Measurements from ENCODE around the gene CD59.

The CD59 gene

DNA sequence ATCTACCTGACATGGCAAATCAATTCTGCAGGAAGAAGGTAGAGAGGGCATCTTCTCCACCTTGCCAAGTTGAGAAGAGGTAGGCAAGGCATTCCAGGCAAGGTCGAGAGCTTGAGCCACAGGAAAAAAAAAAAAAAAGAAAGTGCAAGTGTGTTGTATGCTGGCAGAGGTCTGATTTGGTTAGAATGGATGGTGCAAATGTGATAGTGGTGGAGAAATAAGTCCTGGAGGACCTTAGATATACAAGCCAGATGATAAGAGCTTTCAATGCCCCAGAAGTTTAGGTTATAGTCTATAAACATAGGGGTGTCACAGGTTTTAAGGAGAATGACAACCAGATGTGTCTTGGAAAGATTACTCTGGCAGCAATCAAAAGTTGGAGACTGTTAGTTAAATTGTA is 36.6 kb upstream of the CD59 start:
- H3K27ac ChIP-seq (ENCODE audit: low read depth, low read length), result no peak overlapping the region
- H3K36me3 ChIP-seq (ENCODE audit: insufficient read depth, low read length), result peaks cover 15% of the 10 kb centered on the region
- H3K27me3 ChIP-seq (ENCODE audit: control insufficient read depth in 1 of 2, insufficient read depth in 2 of 2, low read length in 2 of 2), result no peaks in the 10 kb centered on the region
- H3K9me3 ChIP-seq (ENCODE audit: low read length), result no peaks in the 10 kb centered on the region
- H3K9ac ChIP-seq (ENCODE audit: low read length), result no peak overlapping the region
- H3K4me3 ChIP-seq (ENCODE audit: low read depth in 1 of 2, low read length in 2 of 2), result no peak overlapping the region
- peaks cover 37% of the 10 kb centered on the region for H3K4me1 ChIP-seq (ENCODE audit: insufficient read depth, low read length)

DNA sequence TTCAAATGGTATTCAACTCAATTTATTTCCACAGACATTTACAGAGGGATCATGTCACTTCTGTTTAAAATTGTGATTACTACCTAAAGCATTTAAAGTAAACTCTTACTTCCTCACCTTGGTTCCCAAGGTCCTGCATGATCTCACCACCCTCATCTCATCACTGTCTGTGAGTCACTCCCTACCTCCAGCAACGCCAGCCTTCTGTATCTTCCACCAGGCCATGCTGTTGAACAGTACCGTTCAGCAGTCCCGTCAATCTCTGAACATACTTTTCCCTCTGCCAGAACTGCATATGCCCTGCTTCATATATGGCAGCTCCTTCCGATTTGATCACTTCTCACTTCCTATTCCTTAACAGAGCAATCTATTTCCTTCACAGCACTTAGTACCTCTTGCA is 36.1 kb upstream of the CD59 start:
- Histone ChIP-seq H3K27me3 (ENCODE audit: control insufficient read depth in 1 of 2, insufficient read depth in 2 of 2, low read length in 2 of 2) (no peaks in the 10 kb centered on the region), H3K4me3 (ENCODE audit: low read depth in 1 of 2, low read length in 2 of 2) (no peak overlapping the region), H3K9ac (ENCODE audit: low read length) (no peak overlapping the region), H3K4me1 (ENCODE audit: insufficient read depth, low read length) (peaks cover 37% of the 10 kb centered on the region), H3K27ac (ENCODE audit: low read depth, low read length) (no peak overlapping the region), H3K9me3 (ENCODE audit: low read length) (no peaks in the 10 kb centered on the region), H3K36me3 (ENCODE audit: insufficient read depth, low read length) (peaks cover 19% of the 10 kb centered on the region)

DNA sequence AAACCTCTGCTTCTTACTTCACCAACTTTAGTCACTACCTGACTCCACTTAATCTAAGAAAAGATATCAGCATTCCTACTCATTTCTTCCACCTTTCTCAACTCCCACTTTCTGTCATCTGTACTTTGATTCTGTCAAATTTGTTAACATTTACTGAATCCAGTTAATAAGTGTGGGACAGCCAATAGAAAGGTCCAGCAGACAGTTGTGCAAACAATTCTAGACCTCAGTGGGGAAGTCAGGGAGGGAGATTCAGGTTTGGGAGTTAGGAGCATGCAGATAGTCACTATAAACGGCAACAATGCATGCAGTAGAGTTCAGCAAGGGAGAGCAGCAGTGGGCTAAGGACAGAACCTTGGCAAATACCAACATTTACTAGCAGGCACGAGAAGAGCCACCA is 34.0 kb upstream of the CD59 start:
- H3K36me3 ChIP-seq (ENCODE audit: insufficient read depth, low read length), result peaks cover 19% of the 10 kb centered on the region
- peaks cover 29% of the 10 kb centered on the region for H3K4me1 ChIP-seq (ENCODE audit: insufficient read depth, low read length)
- no peak overlapping the region for H3K4me3 ChIP-seq (ENCODE audit: low read depth in 1 of 2, low read length in 2 of 2)
- H3K27ac ChIP-seq (ENCODE audit: low read depth, low read length), result no peak overlapping the region
- H3K9ac ChIP-seq (ENCODE audit: low read length), result no peak overlapping the region
- no peaks in the 10 kb centered on the region for H3K27me3 ChIP-seq (ENCODE audit: control insufficient read depth in 1 of 2, insufficient read depth in 2 of 2, low read length in 2 of 2)
- H3K9me3 ChIP-seq (ENCODE audit: low read length), result no peaks in the 10 kb centered on the region

- Histone ChIP-seq H3K27me3 (ENCODE audit: control insufficient read depth in 1 of 2, insufficient read depth in 2 of 2, low read length in 2 of 2) (no peaks in the 10 kb centered on the region), H3K9ac (ENCODE audit: low read length) (no peak overlapping the region), H3K36me3 (ENCODE audit: insufficient read depth, low read length) (peaks cover 24% of the 10 kb centered on the region), H3K27ac (ENCODE audit: low read depth, low read length) (no peak overlapping the region), H3K4me3 (ENCODE audit: low read depth in 1 of 2, low read length in 2 of 2) (no peak overlapping the region), H3K9me3 (ENCODE audit: low read length) (no peaks in the 10 kb centered on the region), H3K4me1 (ENCODE audit: insufficient read depth, low read length) (peaks cover 24% of the 10 kb centered on the region)
These were observed 33.3 kb upstream of the CD59 start for GRCh38 chr11:33769542-33769941.

DNA sequence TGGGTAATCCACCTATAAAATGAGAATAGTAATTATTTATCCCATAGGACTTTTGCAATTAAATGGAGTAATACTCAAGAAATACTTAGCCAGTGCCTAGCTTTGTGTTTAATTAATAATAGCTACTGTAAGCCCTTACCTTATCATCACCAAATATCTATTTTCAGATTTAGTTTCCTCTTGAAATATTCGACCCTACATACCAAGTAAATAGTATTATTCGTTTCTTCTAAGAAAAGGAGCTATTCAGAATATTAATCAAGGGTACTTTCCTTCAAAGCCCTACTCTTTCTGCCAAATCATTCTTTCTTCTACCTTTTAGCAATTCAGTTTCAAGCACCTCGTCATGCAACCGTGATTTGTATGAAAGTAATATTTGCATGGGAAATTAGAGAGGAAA is 31.4 kb upstream of the CD59 start:
- no peak overlapping the region for H3K4me3 ChIP-seq (ENCODE audit: low read depth in 1 of 2, low read length in 2 of 2)
- no peaks in the 10 kb centered on the region for H3K9me3 ChIP-seq (ENCODE audit: low read length)
- peaks cover 35% of the 10 kb centered on the region for H3K36me3 ChIP-seq (ENCODE audit: insufficient read depth, low read length)
- H3K9ac ChIP-seq (ENCODE audit: low read length), result no peak overlapping the region
- peaks cover 13% of the 10 kb centered on the region for H3K4me1 ChIP-seq (ENCODE audit: insufficient read depth, low read length)
- H3K27me3 ChIP-seq (ENCODE audit: control insufficient read depth in 1 of 2, insufficient read depth in 2 of 2, low read length in 2 of 2), result no peaks in the 10 kb centered on the region
- H3K27ac ChIP-seq (ENCODE audit: low read depth, low read length), result no peak overlapping the region

- Histone ChIP-seq H3K9ac (ENCODE audit: low read length) (no peak overlapping the region), H3K27me3 (ENCODE audit: control insufficient read depth in 1 of 2, insufficient read depth in 2 of 2, low read length in 2 of 2) (no peaks in the 10 kb centered on the region), H3K36me3 (ENCODE audit: insufficient read depth, low read length) (peaks cover 35% of the 10 kb centered on the region), H3K9me3 (ENCODE audit: low read length) (no peaks in the 10 kb centered on the region), H3K27ac (ENCODE audit: low read depth, low read length) (no peak overlapping the region), H3K4me1 (ENCODE audit: insufficient read depth, low read length) (no peaks in the 10 kb centered on the region), H3K4me3 (ENCODE audit: low read depth in 1 of 2, low read length in 2 of 2) (no peak overlapping the region)
These were observed 29.9 kb upstream of the CD59 start for GRCh38 chr11:33766085-33766484.

GRCh38 chr11:33761471-33761870 is 25.2 kb upstream of the CD59 start:
- no peak overlapping the region for H3K9ac ChIP-seq (ENCODE audit: low read length)
- no peak overlapping the region for H3K27ac ChIP-seq (ENCODE audit: low read depth, low read length)
- no peak overlapping the region for H3K4me3 ChIP-seq (ENCODE audit: low read depth in 1 of 2, low read length in 2 of 2)
- H3K36me3 ChIP-seq (ENCODE audit: insufficient read depth, low read length), result peaks cover 38% of the 10 kb centered on the region
- no peaks in the 10 kb centered on the region for H3K9me3 ChIP-seq (ENCODE audit: low read length)
- no peaks in the 10 kb centered on the region for H3K27me3 ChIP-seq (ENCODE audit: control insufficient read depth in 1 of 2, insufficient read depth in 2 of 2, low read length in 2 of 2)
- H3K4me1 ChIP-seq (ENCODE audit: insufficient read depth, low read length), result no peaks in the 10 kb centered on the region

GRCh38 chr11:33753304-33753967 is 17.2 kb upstream of the CD59 start:
- Histone ChIP-seq H3K36me3 (ENCODE audit: insufficient read depth, low read length) (peaks cover 36% of the 10 kb centered on the region), H3K9me3 (ENCODE audit: low read length) (no peaks in the 10 kb centered on the region), H3K27me3 (ENCODE audit: control insufficient read depth in 1 of 2, insufficient read depth in 2 of 2, low read length in 2 of 2) (no peaks in the 10 kb centered on the region), H3K4me1 (ENCODE audit: insufficient read depth, low read length) (no peaks in the 10 kb centered on the region), H3K9ac (ENCODE audit: low read length) (no peak overlapping the region), H3K27ac (ENCODE audit: low read depth, low read length) (no peak overlapping the region), H3K4me3 (ENCODE audit: low read depth in 1 of 2, low read length in 2 of 2) (no peak overlapping the region)

DNA sequence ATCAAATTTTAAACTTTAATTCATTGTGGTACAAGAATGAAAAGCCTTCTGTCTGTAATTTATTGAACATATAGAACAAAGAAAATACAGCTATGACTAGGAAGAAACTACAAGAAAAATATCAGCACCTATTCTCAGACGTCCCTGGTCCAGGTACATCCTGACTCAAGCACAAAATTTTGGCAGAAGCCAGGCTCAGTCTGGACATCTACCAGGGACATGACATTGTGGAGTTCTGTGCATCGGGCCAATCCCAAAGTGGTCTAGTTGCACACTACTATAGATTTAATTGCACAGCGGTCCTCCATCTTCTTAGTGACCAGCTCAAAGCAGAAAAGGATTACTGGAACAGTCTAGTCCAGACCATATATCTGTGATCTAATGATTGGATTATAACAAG is 15.7 kb upstream of the CD59 start:
- Histone ChIP-seq H3K9me3 (ENCODE audit: low read length) (no peaks in the 10 kb centered on the region), H3K27me3 (ENCODE audit: control insufficient read depth in 1 of 2, insufficient read depth in 2 of 2, low read length in 2 of 2) (no peaks in the 10 kb centered on the region), H3K4me3 (ENCODE audit: low read depth in 1 of 2, low read length in 2 of 2) (no peak overlapping the region), H3K9ac (ENCODE audit: low read length) (no peak overlapping the region), H3K27ac (ENCODE audit: low read depth, low read length) (no peak overlapping the region), H3K4me1 (ENCODE audit: insufficient read depth, low read length) (peaks cover 7% of the 10 kb centered on the region), H3K36me3 (ENCODE audit: insufficient read depth, low read length) (peaks cover 36% of the 10 kb centered on the region)

GRCh38 chr11:33747979-33748378 is 11.8 kb upstream of the CD59 start:
- Histone ChIP-seq H3K36me3 (ENCODE audit: insufficient read depth, low read length) (peaks cover 21% of the 10 kb centered on the region), H3K4me3 (ENCODE audit: low read depth in 1 of 2, low read length in 2 of 2) (no peak overlapping the region), H3K9ac (ENCODE audit: low read length) (no peak overlapping the region), H3K4me1 (ENCODE audit: insufficient read depth, low read length) (peaks cover 7% of the 10 kb centered on the region), H3K9me3 (ENCODE audit: low read length) (no peaks in the 10 kb centered on the region), H3K27ac (ENCODE audit: low read depth, low read length) (no peak overlapping the region), H3K27me3 (ENCODE audit: control insufficient read depth in 1 of 2, insufficient read depth in 2 of 2, low read length in 2 of 2) (no peaks in the 10 kb centered on the region)

DNA sequence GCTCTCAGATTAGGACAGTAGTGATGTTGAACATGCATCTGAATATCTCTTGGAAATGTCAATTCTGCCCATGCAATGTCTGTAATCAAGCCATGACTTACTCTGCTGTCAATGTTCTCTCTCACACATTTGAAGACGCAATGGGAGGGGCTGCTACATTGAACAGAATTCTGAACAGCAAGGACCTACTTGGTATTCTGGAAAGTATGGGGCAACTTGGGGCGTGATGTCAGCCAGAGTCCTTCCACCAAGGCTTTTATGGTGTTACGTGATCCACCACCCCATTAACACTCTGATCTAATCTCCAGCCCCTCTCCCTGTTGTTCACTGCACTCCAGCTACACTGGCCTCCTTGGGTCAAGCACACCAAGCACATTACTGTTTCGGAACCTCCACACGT is 7.1 kb upstream of the CD59 start:
- H3K9me3 ChIP-seq (ENCODE audit: low read length), result no peaks in the 10 kb centered on the region
- H3K4me3 ChIP-seq (ENCODE audit: low read depth in 1 of 2, low read length in 2 of 2), result no peak overlapping the region
- H3K9ac ChIP-seq (ENCODE audit: low read length), result no peak overlapping the region
- no peaks in the 10 kb centered on the region for H3K27me3 ChIP-seq (ENCODE audit: control insufficient read depth in 1 of 2, insufficient read depth in 2 of 2, low read length in 2 of 2)
- peaks cover 22% of the 10 kb centered on the region for H3K36me3 ChIP-seq (ENCODE audit: insufficient read depth, low read length)
- no peak overlapping the region for H3K27ac ChIP-seq (ENCODE audit: low read depth, low read length)
- H3K4me1 ChIP-seq (ENCODE audit: insufficient read depth, low read length), result peaks cover 6% of the 10 kb centered on the region

DNA sequence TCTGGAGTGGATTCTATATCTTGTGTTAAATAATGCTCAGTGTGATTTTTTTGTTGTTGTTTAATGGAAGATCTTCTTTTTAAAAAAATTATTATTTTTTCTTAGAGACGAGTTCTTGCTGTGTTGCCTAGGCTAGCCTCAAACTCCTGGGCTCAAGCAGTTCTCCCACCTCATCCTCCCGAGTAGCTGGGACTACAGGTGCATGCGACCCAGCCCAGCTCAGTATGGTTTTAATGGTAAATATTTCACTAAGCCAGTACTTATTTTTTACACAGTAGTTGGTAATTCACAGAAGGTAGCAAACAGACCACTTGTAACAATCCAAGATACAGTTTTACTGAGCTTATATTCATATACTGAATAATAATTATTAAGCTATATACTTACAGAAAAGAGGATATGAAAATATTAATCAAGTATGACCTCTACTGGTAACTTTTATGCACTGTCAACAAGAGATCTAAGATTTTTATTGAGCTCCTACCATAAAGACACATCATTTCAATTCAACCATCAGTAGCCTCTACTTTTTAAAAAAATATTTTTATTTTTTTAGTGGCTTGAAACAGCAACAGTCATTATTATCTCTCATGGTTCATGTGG is 6.1 kb upstream of the CD59 start:
- Histone ChIP-seq H3K4me1 (ENCODE audit: insufficient read depth, low read length) (peaks cover 3% of the 10 kb centered on the region), H3K4me3 (ENCODE audit: low read depth in 1 of 2, low read length in 2 of 2) (no peak overlapping the region), H3K27me3 (ENCODE audit: control insufficient read depth in 1 of 2, insufficient read depth in 2 of 2, low read length in 2 of 2) (no peaks in the 10 kb centered on the region), H3K27ac (ENCODE audit: low read depth, low read length) (no peak overlapping the region), H3K9ac (ENCODE audit: low read length) (no peak overlapping the region), H3K9me3 (ENCODE audit: low read length) (no peaks in the 10 kb centered on the region), H3K36me3 (ENCODE audit: insufficient read depth, low read length) (peaks cover 22% of the 10 kb centered on the region)
